K562 (cell line): ENCODE measurements around the gene PDE4A. TPM values are rescaled to one million over a fixed set of nuclear protein-coding genes. Genes with fewer than 3 reads are reported as not detected.

ENCODE experiments used
- HDAC1 ChIP-seq, 2 experiments: fragments of 450-650 bp; IDR thresholded peaks; 2 replicates each; pipeline ENCODE4 v1.6.1; 2016 to 2017; ENCODE audit warnings: inconsistent platforms in 1 of 2, mild to moderate bottlenecking in 1 of 2, moderate library complexity in 1 of 2
- HIVEP1 ChIP-seq: fragments of 250-450 bp; sonication (Bioruptor Pico); IDR thresholded peaks from 2 replicates; pipeline ENCODE4 v1.4.0; 2020; ENCODE audit warnings: mild to moderate bottlenecking
- KDM5B ChIP-seq: fragments of 200-600 bp; sonication (generic); IDR thresholded peaks from 2 replicates; pipeline ENCODE4 v1.6.1; 2012; ENCODE audit warnings: low read depth, mild to moderate bottlenecking, moderate library complexity, low read length, control low read depth, inconsistent platforms; ENCODE audit not compliant: insufficient replicate concordance
- MECOM ChIP-seq: fragments of 250-450 bp; sonication (Bioruptor Pico); IDR thresholded peaks from 2 replicates; pipeline ENCODE4 v1.8.0; 2022; ENCODE audit warnings: inconsistent platforms
- NFRKB ChIP-seq: fragments of 450-650 bp; IDR thresholded peaks from 2 replicates; pipeline ENCODE4 v1.6.1; 2016; ENCODE audit warnings: low read depth
- RBFOX2 ChIP-seq: fragments of 200-400 bp; formaldehyde crosslinking; IDR thresholded peaks from 2 replicates; pipeline ENCODE4 v1.6.1; 2017; ENCODE audit warnings: low read depth, mild to moderate bottlenecking, low read length, moderate library complexity
- SP1 ChIP-seq: sonication (generic); formaldehyde crosslinking; IDR thresholded peaks from 2 replicates; pipeline ENCODE4 v1.8.1; 2022; ENCODE audit warnings: mild to moderate bottlenecking, missing genetic modification reagents
- SPI1 ChIP-seq: IDR thresholded peaks from 2 replicates; pipeline ENCODE4 v1.6.1; 2011; ENCODE audit warnings: low read depth, low read length, control low read depth, borderline replicate concordance
- SRSF7 ChIP-seq: fragments of 200-400 bp; formaldehyde crosslinking; optimal IDR thresholded peaks from 2 replicates; pipeline ENCODE3; 2017; ENCODE audit warnings: mild to moderate bottlenecking, low read depth, low read length
- TSC22D4 ChIP-seq: fragments of 450-650 bp; IDR thresholded peaks from 2 replicates; pipeline ENCODE4 v1.6.1; 2016; ENCODE audit warnings: missing genetic modification characterization, missing biosample characterization, control low read depth
- ZBTB17 ChIP-seq: fragments of 450-650 bp; formaldehyde crosslinking; IDR thresholded peaks from 2 replicates; pipeline ENCODE4 v1.4.0; 2020; ENCODE audit warnings: mild to moderate bottlenecking
- ZFP1 ChIP-seq: fragments of 450-650 bp; formaldehyde crosslinking; IDR thresholded peaks from 2 replicates; pipeline ENCODE4 v1.4.0; 2020; ENCODE audit warnings: mild to moderate bottlenecking, mixed read lengths
- polyA plus RNA-seq, 8 experiments: library from polyadenylated mRNA; depleted of rRNA in 4 of 8; stranded (reverse) in 5 of 8; unstranded in 3 of 8; fragments of >200 nt; fragmentation: Nextera tagmentation in 2 of 8; fragmentation: Illumina TruSeq in 1 of 8; extraction: Ambion mirVana in 2 of 8; extraction: Trizol in 1 of 8; gene quantifications; 2 replicates each; pipeline versions ENCODE4 v1.2.1 to v1.2.3, GENCODE V29; 2011 to 2014; ENCODE audit warnings: inconsistent platforms in 1 of 8, missing spikeins in 1 of 8
- total RNA-seq, 7 experiments: library from RNA; depleted of rRNA in 6 of 7; stranded (reverse); fragments of >200 nt in 6 of 7; fragmentation: Illumina TruSeq in 2 of 7; extraction: Trizol in 2 of 7; gene quantifications; 2 replicates each; pipeline versions ENCODE4 v1.2.1 to v1.2.3, GENCODE V29; 2011 to 2021; ENCODE audit warnings: low replicate concordance in 1 of 7
- TF ChIP-seq, protein P1 (sequence below): sonication (generic); formaldehyde crosslinking; IDR thresholded peaks from 2 replicates; pipeline ENCODE4 v1.8.0; 2022; ENCODE audit warnings: mild to moderate bottlenecking, missing genetic modification reagents
- TF ChIP-seq, protein P2 (sequence below): sonication (generic); formaldehyde crosslinking; IDR thresholded peaks from 2 replicates; pipeline ENCODE4 v1.8.1; 2023; ENCODE audit warnings: mild to moderate bottlenecking, missing genetic modification reagents
- TF ChIP-seq, protein P3 (sequence below): sonication (generic); formaldehyde crosslinking; IDR thresholded peaks from 2 replicates; pipeline ENCODE4 v1.9.0; 2022; ENCODE audit warnings: mild to moderate bottlenecking, missing genetic modification reagents
- TF ChIP-seq, protein P4 (sequence below): fragments of 250-450 bp; sonication (Bioruptor Pico); IDR thresholded peaks from 2 replicates; pipeline ENCODE4 v1.5.0; 2022; ENCODE audit warnings: mild to moderate bottlenecking
- TF ChIP-seq, protein P5 (sequence below): fragments of 250-450 bp; sonication (Bioruptor Pico); IDR thresholded peaks from 2 replicates; pipeline ENCODE4 v1.8.0; 2021; ENCODE audit warnings: moderate library complexity, mild to moderate bottlenecking, inconsistent platforms

The PDE4A gene
- total and polyA plus RNA-seq, 9 of the 15 experiments (the other 6 are each of a cell fraction or from before 2014, with no cell fraction given) = 0.66 to 26.9 (median 4.6) TPM

DNA sequence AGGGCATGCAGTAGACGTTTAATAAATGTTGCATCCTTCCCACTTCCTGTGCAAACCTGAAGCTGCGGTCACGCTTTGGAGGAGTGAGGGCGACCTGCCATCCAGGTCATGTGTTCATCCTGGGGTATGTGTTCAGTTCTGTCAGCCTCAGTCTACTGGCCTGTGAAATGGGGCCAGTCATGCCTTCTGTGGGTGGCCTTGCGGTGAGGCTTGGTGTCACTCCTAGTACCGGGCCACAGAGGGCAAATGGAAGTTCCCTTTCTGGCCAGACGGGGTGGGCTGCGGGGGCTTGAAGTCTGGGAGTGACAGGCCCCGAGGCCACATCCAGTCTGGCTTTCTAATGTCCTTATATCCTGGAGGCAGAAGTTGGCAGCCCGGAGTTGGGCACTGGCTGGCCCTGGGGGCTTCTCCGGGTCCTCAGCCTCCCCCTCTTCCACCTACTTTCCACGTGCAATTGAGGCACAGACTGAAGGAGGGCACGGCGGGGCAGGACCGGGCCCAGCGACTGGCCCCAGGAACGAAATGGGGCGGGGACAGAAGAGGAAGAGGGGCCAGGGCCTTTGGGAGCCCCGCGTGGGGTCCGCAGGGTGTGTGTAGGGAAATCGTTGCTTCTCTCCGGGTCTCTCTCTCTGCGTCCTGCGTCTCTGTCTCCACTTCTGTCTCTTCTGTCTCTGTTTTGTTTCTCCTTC lies 11.1 kb downstream of the PDE4A start (continued):
- TF ChIP-seq, protein P1, sequence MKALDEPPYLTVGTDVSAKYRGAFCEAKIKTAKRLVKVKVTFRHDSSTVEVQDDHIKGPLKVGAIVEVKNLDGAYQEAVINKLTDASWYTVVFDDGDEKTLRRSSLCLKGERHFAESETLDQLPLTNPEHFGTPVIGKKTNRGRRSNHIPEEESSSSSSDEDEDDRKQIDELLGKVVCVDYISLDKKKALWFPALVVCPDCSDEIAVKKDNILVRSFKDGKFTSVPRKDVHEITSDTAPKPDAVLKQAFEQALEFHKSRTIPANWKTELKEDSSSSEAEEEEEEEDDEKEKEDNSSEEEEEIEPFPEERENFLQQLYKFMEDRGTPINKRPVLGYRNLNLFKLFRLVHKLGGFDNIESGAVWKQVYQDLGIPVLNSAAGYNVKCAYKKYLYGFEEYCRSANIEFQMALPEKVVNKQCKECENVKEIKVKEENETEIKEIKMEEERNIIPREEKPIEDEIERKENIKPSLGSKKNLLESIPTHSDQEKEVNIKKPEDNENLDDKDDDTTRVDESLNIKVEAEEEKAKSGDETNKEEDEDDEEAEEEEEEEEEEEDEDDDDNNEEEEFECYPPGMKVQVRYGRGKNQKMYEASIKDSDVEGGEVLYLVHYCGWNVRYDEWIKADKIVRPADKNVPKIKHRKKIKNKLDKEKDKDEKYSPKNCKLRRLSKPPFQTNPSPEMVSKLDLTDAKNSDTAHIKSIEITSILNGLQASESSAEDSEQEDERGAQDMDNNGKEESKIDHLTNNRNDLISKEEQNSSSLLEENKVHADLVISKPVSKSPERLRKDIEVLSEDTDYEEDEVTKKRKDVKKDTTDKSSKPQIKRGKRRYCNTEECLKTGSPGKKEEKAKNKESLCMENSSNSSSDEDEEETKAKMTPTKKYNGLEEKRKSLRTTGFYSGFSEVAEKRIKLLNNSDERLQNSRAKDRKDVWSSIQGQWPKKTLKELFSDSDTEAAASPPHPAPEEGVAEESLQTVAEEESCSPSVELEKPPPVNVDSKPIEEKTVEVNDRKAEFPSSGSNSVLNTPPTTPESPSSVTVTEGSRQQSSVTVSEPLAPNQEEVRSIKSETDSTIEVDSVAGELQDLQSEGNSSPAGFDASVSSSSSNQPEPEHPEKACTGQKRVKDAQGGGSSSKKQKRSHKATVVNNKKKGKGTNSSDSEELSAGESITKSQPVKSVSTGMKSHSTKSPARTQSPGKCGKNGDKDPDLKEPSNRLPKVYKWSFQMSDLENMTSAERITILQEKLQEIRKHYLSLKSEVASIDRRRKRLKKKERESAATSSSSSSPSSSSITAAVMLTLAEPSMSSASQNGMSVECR = peak; percentile 80
- no peak for TF ChIP-seq SPI1
- TF ChIP-seq RBFOX2 = peak; percentile 20; the same call in 1 of the 2 replicates
- TF ChIP-seq KDM5B = peak; percentile 19
- TF ChIP-seq, protein P2, sequence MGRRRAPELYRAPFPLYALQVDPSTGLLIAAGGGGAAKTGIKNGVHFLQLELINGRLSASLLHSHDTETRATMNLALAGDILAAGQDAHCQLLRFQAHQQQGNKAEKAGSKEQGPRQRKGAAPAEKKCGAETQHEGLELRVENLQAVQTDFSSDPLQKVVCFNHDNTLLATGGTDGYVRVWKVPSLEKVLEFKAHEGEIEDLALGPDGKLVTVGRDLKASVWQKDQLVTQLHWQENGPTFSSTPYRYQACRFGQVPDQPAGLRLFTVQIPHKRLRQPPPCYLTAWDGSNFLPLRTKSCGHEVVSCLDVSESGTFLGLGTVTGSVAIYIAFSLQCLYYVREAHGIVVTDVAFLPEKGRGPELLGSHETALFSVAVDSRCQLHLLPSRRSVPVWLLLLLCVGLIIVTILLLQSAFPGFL (CRISPR knock-in tag) = peak; percentile 69; the same call in 1 of the 2 replicates
- TF ChIP-seq, protein P3, sequence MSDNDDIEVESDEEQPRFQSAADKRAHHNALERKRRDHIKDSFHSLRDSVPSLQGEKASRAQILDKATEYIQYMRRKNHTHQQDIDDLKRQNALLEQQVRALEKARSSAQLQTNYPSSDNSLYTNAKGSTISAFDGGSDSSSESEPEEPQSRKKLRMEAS (CRISPR knock-in tag) = peak; percentile 62; the same call in 1 of the 2 replicates
- no peak for TF ChIP-seq ZFP1 (CRISPR knock-in tag)
- peak; percentile 90 to 97; a peak in 3 of 4 replicates for TF ChIP-seq HDAC1 (IDR thresholded peaks at IDR 0.05)
- no peak for TF ChIP-seq TSC22D4 (tag)
- no peak for TF ChIP-seq NFRKB
- TF ChIP-seq ZBTB17 = 0 out of 2 replicates have a peak, but pooled peaks have one; percentile 16
- TF ChIP-seq SP1 = peak; percentile 84
- TF ChIP-seq HIVEP1 (CRISPR knock-in tag) = 0 out of 2 replicates have a peak, but pooled peaks have one; percentile 32
- TF ChIP-seq MECOM (CRISPR knock-in tag) = no peak
- TF ChIP-seq, protein P4, sequence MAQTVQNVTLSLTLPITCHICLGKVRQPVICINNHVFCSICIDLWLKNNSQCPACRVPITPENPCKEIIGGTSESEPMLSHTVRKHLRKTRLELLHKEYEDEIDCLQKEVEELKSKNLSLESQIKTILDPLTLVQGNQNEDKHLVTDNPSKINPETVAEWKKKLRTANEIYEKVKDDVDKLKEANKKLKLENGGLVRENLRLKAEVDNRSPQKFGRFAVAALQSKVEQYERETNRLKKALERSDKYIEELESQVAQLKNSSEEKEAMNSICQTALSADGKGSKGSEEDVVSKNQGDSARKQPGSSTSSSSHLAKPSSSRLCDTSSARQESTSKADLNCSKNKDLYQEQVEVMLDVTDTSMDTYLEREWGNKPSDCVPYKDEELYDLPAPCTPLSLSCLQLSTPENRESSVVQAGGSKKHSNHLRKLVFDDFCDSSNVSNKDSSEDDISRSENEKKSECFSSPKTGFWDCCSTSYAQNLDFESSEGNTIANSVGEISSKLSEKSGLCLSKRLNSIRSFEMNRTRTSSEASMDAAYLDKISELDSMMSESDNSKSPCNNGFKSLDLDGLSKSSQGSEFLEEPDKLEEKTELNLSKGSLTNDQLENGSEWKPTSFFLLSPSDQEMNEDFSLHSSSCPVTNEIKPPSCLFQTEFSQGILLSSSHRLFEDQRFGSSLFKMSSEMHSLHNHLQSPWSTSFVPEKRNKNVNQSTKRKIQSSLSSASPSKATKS = no peak
- TF ChIP-seq SRSF7 = no peak
- TF ChIP-seq, protein P5, sequence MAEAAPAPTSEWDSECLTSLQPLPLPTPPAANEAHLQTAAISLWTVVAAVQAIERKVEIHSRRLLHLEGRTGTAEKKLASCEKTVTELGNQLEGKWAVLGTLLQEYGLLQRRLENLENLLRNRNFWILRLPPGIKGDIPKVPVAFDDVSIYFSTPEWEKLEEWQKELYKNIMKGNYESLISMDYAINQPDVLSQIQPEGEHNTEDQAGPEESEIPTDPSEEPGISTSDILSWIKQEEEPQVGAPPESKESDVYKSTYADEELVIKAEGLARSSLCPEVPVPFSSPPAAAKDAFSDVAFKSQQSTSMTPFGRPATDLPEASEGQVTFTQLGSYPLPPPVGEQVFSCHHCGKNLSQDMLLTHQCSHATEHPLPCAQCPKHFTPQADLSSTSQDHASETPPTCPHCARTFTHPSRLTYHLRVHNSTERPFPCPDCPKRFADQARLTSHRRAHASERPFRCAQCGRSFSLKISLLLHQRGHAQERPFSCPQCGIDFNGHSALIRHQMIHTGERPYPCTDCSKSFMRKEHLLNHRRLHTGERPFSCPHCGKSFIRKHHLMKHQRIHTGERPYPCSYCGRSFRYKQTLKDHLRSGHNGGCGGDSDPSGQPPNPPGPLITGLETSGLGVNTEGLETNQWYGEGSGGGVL = no peak
